ENCODE results near the gene SLC10A3.

SLC10A3 gene

DNA sequence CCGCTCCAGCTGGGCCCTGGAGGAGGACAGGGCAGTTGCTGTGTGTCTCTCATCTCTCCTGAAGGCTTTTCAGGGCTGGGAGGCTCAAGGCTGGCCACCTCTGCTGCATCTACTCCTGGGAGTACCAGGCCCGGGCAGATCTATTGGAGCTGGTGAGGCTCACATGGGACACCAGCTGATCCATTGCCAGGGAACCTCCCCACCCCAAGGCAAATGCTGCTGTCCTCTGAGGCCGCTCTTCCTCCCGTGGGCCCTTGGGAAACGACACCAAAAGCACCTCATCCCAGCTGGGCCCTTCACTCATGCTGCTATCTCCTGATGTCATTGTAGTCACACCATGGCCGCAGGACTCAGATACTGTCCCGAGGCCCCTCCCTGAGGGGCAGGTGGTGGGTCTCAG, 7.6 kb downstream of the SLC10A3 start:
- DNase-seq (ENCODE audit: low spot score) = no peak

DNA sequence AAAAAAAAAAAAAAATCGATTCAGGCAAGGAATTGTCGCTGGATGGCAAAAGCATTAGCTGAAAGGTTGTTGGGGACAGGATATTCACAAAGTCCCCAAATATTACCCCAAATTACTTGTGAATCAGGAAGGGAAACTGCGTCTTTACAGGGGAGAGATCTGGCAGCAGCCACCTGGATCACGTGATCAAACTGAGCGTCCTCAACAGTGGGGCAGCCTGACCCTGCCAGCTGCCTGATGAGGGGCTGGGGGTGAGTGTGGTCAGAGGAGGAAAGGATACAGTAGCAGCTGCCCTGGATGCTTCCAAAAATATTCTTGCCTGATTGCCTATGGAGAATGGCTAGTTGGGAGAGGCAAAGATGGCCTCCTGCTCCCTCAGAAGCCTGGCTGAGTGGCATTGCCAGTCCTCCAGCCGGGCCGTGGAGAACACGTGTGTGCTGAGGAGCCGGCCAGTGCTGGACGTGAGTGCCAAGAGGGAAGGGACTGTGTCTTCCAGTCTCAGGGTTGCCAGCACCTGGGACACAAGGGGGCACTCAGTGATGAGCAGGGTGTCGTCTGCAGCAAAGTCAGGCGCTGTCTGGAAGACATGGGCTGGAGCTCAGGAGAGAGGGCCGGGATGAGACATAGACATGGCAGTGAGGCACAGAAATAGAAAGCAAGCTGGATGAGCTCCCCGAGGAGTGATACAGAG, 8.4 kb downstream of the SLC10A3 start:
- DNase-seq (ENCODE audit: low spot score) = no peak

GRCh38 chrX:154481195-154481594, 9.2 kb downstream of the SLC10A3 start:
- DNase-seq (ENCODE audit: low spot score) = no peak

DNA sequence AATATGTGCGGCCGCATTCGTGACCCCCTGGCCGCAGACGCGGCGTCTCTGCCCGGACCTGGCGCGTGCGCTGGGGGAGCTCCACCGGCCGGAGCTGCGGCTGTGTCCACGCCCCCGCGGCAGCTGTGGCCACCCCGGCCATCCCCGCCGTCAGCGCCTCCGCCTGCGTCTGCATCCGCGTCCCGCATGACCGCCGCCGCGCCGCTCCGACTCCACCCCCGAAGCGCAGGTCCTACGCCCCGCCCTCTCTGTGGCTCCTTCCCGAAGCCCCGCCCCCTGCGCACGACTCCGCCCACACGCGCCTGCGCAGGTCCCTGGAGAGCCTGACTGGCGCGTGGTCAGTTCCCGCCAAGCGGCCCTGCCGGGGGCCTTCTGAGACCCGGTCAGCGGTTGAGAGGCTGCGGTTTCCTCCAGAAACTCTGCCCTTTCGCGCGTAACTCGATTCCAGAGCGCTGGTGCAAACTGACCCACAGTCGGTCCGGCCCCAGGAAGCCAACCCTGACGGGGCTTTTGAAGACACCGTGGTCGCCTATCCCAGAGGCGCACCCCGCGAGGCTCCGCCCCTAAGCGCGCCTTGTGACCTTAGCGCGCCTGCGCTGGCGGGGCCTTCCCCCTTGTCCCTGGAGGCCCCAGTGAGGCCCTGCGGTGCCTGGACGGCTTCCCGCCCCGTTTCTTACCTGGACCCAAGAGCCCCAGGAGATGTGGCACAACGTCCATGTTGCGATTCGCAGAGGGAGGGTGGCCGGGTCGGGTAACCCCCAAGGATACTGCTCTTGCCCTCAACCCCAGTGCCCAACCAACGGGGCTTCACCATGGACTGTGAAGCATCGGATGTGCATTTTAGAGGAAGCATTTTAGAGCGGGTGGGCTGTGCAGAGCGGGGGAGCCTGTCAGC, 11.5 kb downstream of the SLC10A3 start, which contains the start of gene LAGE3:
LAGE3 (minus strand) TSS at position 554 of the 895 bp plus-strand sequence; CDS start at position 188, 366 bp downstream.
- peak; percentile 85 for DNase-seq (ENCODE audit: low spot score)

- no peak for DNase-seq (ENCODE audit: low spot score)
Observed at GRCh38 chrX:154477891-154478477, 12.4 kb downstream of the SLC10A3 start.

DNA sequence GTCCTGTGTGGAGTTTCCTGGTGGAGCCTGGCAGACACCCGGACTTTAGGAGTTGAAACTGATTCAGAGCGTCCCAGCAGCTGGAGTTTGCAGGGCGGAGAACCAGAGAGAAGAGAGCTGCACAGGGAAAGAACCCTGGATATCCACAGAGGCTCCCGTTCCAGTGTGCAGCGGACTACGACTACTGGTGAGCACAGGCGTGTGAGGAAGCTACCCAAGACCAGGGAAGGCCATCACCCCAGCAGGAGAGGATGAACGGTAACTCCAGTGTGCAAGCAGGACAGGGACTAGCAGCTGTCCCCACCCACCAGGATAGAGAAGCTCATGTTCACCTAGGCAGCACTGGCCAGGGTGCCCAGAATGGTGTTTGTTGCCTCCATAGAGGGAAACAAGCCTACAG, 13.6 kb downstream of the SLC10A3 start:
- DNase-seq (ENCODE audit: low spot score) = no peak

DNA sequence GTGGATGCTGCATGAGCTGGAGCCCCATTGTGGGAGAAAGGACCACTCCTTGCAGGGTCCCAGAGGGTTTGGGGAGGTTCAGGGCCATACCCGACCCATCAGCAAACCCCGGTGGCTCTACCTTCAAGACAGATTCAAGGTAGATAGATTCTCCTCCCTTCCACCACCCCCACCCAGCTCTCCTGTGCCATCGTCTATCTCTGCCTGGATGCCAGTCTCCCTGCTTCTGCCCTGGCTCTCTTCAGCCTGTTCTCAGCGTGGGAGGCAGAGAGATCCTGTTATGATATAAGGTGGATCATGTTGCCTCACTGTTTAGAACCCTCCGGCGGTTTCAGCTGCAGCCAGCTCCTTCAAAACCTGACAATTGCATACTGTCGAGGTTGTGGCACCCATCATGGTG, 16.7 kb downstream of the SLC10A3 start:
- no peak for DNase-seq (ENCODE audit: low spot score)

DNA sequence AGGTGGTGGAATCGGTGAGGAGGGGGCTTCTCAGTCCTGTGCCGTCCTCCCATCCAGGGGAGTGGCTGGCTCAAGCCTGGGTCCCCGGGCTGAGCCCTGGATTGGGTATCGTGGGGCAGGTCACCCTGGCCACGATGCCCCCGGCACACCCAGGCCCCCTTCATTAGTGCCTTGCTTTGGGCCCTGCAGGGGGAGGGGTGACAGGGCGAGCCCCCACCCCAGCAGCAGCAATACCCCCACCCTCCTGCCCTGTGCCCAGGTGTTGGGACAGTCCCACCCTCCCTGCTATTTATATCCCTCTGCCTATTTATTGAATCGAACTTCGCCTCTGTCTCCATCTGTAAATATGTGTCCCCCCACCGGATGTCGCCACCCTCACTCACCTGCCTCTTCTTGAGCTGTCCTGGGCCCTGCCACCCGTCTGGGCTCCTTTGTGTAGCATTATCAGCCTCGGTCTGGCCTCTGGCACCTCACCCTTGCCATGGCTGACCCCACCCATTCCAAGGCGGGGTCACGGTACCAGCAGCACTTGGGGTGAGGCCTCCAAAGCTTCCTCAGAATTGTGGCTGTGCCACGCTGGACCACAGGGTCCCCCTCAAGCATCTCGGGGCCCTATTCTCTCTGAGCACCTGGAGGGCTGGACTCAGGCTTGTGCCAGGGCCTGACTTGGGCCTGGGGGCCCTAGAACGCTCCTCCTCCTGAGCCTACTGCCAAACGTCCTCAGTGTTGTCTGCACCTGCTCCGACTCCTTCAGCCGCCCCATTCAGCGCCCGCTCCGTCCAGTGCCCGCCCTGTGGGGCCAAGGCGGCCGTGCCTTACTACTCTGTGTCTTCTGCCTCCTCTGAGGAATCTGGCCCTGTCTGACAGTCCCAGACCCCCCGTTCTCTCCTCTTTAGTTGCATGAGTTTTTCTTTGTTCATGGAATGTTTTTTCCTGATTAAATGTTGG, 17.5 kb downstream of the SLC10A3 start:
- DNase-seq (ENCODE audit: low spot score) = no peak

- no peak for DNase-seq (ENCODE audit: low spot score)
Observed at GRCh38 chrX:154471839-154472684, 18.4 kb downstream of the SLC10A3 start.

- DNase-seq (ENCODE audit: low spot score) = no peak
Observed at GRCh38 chrX:154470914-154471568, 19.4 kb downstream of the SLC10A3 start.

DNA sequence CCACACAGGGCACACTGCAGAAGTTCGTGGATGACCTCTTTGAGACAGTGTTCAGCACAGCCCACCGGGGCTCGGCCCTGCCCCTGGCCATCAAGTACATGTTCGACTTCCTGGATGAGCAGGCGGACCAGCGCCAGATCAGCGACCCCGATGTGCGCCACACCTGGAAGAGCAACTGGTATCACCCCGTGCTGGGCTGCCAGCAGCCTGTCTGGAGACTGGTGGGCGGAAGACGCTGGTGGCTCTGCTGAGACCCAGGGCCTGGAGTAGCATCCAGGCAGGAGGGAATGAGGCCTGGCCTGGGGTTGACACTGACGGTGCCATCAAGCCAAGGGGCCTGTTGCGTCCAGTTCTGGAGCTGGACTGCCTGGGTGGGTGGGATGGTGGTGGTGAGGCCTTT, 20.0 kb downstream of the SLC10A3 start:
- no peak for DNase-seq (ENCODE audit: low spot score)

DNA sequence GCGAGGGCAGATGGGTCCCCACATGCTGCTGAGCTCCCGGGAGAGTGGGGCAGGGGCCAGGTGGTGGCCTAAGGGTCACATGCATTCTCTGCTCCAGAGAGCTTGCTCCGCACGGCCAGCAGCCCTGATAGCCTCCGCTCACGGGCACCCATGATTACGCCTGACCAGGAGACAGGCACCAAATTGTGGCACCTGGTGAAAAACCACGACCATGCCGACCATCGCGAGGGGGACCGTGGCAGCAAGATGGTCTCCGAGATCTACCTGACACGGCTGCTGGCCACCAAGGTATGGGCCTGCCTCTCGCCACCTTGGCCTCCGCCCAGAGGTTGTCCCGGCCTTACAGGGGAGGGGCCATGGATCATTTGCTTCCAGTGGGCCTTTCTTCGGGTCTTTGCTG, 20.5 kb downstream of the SLC10A3 start:
- no peak for DNase-seq (ENCODE audit: low spot score)

DNA sequence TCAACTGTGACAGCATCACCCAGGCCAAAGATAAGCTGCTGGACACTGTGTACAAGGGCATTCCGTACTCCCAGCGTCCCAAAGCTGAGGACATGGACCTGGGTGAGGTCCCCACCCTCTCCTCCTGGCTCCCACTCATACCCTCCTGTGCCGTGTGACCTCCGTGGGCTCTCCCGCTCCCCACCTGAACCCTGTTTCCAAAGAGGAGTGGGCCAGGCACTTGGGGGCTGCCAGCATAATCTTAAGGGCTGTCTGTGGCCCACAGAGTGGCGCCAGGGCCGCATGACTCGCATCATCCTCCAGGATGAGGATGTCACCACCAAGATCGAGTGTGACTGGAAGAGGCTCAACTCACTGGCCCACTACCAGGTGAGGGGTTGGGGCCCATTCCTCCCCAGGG, 21.3 kb downstream of the SLC10A3 start:
- no peak for DNase-seq (ENCODE audit: low spot score)

GRCh38 chrX:154468217-154468616, 22.2 kb downstream of the SLC10A3 start:
- no peak for DNase-seq (ENCODE audit: low spot score)

- DNase-seq (ENCODE audit: low spot score) = no peak
Observed at GRCh38 chrX:154467556-154467955, 22.9 kb downstream of the SLC10A3 start.

DNA sequence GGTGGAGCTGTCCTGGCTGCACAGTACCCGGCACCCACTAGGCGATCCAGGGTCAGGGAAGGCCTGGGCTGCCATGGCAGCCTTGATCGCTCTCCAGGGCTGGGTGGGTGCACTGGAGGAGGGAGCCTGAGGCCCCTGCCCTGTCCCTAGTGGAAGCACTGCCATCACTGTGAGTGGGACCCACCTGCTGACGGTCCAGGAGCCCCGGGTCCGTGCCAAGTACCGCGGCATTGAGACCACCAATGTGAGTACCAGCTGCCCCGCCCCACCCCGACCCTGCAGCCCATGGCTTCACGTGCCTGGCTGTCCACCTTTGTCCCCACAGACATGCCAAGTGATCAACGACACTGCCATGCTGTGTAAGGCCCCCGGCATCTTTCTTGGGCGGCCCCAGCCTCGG, 23.5 kb downstream of the SLC10A3 start:
- DNase-seq (ENCODE audit: low spot score) = no peak

DNA sequence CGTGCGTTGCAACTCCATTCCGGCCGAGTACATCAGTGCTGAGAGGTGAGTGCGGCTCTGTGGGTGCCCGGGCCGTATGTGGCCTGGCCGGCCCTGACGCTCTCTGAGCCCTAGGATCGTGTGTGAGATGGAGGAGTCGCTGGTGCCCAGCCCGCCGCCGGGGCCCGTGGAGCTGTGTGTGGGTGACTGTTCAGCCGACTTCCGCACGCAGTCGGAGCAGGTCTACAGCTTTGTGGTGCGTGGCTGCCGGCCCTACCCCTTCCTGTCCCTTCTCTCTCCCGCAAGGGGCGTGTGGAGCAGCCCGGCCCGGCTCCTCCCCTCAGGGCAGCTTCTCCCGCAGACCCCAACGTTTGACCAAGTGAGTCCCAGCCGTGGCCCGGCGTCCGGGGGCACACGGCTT, 24.4 kb downstream of the SLC10A3 start:
- no peak for DNase-seq (ENCODE audit: low spot score)

- no peak for DNase-seq (ENCODE audit: low spot score)
Observed at GRCh38 chrX:154465601-154466000, 24.8 kb downstream of the SLC10A3 start.

DNA sequence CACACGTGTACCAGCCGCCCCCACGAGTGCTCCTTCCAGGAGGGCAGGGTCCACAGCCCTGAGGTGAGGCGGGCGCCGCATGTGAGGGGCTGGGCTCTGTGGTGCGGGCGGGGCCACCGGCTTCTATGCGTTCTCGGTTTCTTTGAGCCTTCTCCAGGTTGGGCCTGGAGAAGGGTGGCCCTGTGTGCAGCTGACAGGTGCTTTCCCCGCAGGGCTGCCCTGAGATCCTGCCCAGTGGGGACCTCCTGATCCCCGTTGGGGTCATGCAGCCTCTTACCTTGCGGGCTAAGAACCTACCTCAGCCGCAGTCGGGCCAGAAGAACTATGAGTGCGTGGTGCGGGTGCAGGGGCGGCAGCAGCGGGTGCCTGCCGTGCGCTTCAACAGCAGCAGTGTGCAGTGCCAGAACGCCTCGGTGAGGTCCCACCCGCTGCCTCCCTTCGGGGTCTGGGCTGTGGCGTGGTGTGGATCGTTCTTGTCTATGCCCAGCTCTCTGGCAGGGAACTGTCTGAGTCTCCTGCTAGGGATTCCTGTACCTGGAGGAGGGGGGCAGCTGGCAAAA, 25.5 kb downstream of the SLC10A3 start:
- no peak for DNase-seq (ENCODE audit: low spot score)
